Measurements from ENCODE around the gene HHATL.

DNA sequence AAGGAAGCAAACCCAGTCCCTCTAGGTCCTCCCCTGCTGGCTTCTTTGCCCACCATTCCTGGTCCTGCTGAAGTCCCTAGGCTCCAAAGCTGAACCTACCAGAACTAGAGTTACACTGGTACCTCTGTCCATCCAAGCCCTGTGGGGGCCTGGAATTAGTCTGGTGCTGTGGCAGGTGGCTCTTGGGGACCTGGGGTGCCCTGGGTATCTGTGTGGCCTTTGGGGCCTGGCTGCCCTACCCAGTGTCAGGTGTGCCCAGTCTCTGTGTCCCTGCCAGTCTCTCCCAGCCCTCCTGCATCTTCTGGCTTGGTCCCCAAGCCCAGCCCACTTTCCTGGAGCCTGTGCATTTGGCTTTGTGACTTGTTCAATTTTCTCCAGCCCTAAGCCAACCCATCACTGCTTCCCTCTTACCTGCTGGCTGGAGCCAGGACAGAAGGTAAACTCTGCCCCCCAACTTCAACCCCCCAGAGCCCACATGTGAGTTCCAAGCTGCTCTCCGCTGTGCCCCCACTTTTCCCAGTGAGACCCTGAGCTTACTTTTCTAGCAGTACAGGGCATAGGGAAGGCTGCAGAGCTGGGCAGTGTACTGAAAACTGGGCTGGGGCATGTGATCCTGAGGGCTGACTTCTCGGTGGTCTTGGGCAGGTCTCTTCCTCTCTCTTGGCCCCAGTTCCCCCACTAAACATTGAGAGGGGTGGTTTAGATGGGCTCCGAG lies 28.3 kb upstream of the HHATL start:
- TF ChIP-seq POLR2A (IDR thresholded peaks at IDR 0.05), result no peak
- no peak for TF ChIP-seq CTCF (IDR thresholded peaks at IDR 0.05)
